ENCODE data around the gene COL28A1.
"Not testable (repeated sequence)": the region's sequence is repeated elsewhere in the genome, so short reads cannot be mapped to it uniquely, and the experiment has no call there.

COL28A1 gene

DNA sequence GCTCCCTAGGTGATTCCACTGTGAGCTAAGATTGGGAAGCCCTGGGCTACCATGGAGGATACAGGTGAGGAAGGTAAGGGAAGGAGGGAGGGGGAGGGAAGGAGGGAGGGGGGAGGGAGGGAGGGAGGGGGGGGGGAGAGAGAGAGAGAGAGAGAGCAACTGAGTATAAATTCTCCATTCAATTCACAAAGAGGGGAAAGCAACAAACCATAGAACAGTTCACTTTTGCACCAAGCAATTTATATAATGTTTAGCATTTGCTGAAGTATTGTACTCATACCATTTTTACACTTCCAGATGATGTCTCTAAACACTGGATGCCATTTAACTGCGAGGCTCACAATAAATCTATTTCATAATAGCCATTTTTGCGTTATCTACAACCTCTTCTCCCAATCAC, 118.3 kb downstream of the COL28A1 start:
- no peak for DNase-seq (ENCODE audit: low read depth in 2 of 2)

GRCh38 chr7:7416031-7416858, 119.4 kb downstream of the COL28A1 start:
- DNase-seq (ENCODE audit: low read depth in 2 of 2) = no peak

- no peak for DNase-seq (ENCODE audit: low read depth in 2 of 2)
Measured at GRCh38 chr7:7414791-7415603, 120.7 kb downstream of the COL28A1 start.

DNA sequence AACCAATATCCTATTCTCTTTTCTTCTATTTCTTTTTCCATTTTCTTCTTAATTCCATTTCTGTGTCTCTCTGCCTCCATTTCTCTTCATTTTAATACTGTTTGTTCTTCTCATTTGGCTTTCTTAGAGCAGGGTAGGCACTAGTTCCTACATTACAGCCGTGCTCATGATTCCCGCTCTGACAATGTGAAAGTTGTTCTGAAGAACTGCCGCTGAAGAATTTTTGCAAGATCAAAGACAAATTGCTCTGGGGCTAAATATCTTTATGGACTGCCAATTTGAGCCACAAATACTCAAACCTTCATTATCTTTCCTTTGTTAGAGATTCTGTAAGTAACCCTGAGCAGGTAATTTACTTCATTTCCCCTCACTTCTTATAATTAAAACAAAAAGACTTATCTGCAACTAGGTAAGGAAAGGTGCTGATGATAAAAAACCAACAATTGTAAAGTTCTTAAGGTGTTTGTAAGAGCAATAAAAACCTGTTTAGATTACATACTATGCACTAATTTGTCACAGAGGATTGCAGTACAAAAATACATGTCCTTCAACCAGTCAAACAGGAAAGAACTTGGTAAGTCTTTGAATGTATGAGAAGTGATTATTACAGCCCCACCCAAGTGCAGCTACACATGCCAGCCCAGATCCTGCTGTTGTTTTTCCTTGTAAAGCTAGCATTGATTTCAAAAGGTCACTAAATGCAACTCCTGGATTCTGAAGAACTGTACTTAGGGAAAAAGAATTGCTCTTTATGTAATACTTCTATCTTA, 127.5 kb downstream of the COL28A1 start:
- no peak for DNase-seq (ENCODE audit: low read depth in 2 of 2)

GRCh38 chr7:7405461-7405860, 130.2 kb downstream of the COL28A1 start:
- DNase-seq (ENCODE audit: low read depth in 2 of 2) = no peak

DNA sequence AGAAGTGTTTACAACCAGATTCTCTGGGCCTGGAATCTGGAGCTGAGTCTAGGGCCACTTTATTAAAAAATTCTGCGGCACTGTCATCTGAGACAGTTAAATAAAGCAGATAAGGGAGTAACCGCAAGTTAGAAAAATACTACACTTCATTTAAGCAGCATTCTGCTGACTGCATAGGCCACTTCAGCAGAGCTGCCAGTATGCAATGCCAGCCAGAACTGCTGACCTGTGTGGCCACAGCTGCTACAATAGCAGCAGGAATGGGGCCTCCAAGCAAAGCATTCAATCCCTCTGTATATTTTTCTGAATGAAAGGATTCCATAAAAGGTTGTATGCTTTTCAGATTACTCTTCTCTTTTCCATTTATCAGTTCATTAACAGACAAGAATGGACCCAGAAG, 136.0 kb downstream of the COL28A1 start:
- DNase-seq (ENCODE audit: low read depth in 2 of 2) = no peak

DNA sequence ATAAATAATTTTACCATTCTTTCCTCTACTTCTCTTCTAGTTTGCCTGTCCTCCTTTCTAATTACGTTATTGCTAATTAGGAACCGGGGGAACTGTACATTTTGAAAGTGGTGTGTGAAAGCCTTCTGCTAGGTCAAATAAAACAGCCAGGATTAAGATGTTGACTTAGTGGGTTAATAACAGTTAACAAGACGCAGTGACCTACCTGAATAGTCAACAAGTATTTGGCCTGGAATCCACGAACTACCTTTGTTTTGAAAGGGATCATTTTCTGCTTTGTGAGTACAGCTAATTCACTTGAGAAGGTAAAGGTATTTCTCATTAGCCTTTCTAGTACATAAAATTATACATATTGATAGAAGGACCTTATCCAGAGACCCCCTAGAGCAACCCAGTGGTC, 139.9 kb downstream of the COL28A1 start:
- DNase-seq (ENCODE audit: low read depth in 2 of 2) = no peak

- DNase-seq (ENCODE audit: low read depth in 2 of 2) = not testable (repeated sequence)
Measured at GRCh38 chr7:7388164-7388563, 147.5 kb downstream of the COL28A1 start.

- no peak for DNase-seq (ENCODE audit: low read depth in 2 of 2)
Measured at GRCh38 chr7:7385421-7385820, 150.3 kb downstream of the COL28A1 start.

DNA sequence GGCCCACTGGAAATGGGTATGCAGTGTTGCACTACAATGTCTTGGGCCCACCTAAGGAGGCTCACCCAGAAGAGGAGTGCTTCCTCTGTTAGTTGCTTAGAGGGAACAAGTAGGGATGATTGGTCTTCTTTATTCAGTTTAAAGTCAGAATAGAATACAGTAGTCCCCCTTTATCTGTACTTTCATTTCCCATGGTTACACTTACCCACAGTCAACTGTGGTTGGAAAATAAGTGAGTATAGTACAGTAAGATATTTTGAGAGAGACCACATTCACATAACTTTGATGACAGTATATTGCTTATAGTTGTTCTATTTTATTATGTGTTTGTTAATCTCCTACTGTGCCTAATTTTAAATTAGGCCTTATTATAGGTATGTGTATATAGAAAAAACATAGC, 151.4 kb downstream of the COL28A1 start:
- DNase-seq (ENCODE audit: low read depth in 2 of 2) = no peak

DNA sequence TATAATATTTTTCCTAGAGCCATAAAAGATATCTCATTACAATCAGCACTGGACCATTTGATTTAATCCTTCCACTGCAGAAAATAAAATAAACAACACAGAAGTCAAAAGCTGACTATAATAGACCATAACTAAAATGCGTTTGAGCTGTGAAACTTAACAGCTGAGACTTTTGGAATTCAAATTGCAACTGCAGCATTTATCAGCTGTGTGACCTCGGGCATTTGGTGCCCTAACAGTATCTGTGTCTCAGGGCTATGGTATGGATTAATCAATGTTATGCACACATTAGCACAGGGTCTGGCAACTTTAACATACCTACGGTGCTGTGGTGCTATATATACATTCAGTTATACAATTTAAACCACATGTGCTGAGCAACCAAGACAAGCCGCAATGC, 160.1 kb downstream of the COL28A1 start:
- DNase-seq (ENCODE audit: low read depth in 2 of 2) = no peak

DNA sequence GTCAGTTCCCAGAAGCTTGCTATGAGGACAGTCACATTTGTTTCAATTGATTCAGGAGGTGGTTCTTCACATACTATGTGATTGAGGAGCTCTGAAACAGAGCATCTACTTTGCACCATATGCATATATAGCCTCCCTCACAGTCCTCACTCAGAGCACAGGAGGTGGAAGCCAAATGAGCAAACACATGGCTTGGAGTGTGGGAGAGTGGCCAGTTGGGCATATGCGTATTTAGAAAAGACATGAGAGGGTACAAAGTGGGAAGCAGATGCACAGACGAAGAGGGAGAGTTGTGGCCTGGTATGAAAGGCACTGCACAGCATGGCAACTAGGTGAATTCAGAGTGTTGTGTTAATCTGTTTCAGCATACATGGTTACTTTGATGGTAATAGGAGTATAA, 165.6 kb downstream of the COL28A1 start:
- no peak for DNase-seq (ENCODE audit: low read depth in 2 of 2)

DNA sequence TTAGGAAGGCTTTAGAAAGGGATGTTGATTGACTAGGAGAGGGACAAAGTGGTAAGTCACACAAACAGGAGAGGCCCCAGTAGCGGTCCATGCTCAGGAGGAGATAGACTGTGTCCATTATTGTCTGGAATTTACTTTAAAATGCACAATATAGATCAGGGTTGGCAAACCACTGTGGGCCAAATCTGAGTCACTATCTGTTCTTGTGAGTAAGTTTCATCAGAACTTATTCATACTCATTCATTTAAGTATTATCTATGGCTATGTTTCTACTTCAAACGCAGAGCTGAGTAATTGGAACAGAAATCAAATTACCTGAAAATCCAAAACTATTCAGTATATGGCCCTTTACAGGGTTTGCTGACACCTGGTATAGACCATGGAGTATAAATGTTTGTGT, 166.5 kb downstream of the COL28A1 start:
- no peak for DNase-seq (ENCODE audit: low read depth in 2 of 2)

- DNase-seq (ENCODE audit: low read depth in 2 of 2) = no peak
Measured at GRCh38 chr7:7354674-7355073, 181.0 kb downstream of the COL28A1 start.

DNA sequence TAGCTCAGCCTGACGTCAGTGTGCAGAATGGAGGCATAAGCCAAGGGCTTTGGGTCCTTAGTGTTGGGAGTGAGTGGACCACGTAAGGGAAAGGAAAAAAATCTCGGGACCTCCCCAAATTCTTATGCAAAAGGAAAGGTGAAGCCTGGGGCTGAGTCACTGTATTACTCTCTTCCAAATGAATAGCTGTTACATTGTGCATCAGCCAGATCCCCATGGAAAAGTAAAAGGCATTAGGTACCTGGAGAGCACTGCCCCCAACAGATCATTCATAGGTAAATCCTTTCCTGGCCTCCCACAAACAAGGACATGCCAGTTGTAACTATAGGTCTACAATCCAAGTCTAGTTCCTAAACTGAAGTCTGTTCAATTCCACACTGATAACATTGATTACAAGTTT, 182.8 kb downstream of the COL28A1 start:
- DNase-seq (ENCODE audit: low read depth in 2 of 2) = no peak

- DNase-seq (ENCODE audit: low read depth in 2 of 2) = no peak
Measured at GRCh38 chr7:7351832-7352231, 183.8 kb downstream of the COL28A1 start.

- no peak for DNase-seq (ENCODE audit: low read depth in 2 of 2)
Measured at GRCh38 chr7:7351156-7351555, 184.5 kb downstream of the COL28A1 start.

DNA sequence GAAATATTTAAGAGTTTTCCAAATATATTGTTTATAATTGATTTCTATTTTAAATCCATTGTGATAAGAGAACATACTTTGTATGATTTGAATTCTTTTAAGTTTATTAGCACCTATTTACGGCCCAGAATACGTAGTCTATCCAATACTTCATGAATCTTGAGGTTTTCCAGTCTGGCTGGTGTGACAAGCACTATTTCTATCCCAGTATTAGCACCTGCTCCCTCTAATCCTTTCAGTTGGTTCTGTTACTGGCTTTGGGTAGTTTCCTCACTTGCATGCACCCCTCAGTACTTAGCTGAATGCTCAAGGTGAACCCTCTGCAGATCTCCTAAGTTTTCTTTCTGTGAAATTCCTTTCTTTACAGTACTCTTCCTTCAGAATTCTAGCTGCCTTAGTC, 186.5 kb downstream of the COL28A1 start:
- DNase-seq (ENCODE audit: low read depth in 2 of 2) = no peak

DNA sequence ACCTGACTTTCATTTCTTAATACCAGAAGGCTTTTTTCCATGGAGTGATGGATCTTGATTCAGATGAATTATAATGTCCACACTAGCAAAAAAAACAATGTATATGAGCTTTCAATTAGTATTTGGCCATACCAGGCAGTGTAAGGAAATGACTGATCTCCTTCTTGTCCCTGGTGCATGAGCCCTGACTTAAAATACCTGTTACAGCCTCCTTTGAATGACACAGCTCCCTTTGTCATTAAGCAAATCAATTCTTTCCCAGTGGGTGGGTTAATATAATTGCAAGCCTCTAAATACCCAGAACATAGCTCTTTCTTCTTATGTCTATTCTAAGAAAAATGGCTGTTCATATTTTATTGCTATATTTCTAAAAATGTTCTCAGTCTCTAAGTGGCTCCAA, 188.6 kb downstream of the COL28A1 start:
- DNase-seq (ENCODE audit: low read depth in 2 of 2) = no peak

DNA sequence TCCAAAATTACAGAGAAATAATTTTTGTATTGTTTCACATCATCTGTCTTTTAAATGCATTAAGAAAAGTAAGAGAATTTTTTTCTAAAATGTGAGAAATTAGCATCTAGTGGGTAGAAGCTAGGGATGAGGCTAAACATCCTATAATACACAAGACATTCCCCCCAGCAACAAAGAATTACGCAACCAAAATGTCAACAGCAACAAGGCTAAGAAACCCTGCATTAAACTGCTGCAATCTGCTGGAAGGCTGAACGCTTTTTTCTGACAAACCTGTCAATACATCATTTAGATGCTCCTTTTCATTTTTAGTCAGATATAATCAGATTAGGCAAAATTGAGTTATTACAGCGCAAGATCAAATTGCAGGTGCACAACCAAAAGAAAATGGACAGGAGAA, 191.1 kb downstream of the COL28A1 start:
- DNase-seq (ENCODE audit: low read depth in 2 of 2) = no peak

DNA sequence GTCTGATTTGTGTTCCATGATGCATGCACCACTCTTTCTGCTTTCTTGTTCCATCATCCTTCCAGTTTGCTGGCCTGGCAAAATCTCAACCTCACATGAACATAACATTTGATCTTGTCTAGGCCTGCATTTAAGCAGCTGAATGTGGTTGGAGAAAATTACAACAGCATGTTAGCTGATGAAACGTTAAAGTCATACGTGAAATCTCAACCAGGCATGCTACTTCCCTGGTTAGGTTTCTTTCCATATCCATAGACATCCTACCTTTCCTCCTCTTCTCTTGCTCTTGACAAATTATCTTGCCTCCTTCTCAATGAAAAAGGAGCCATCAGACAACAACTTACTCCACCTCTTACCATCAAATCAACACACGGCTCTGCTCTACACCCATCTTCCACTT, 199.8 kb downstream of the COL28A1 start:
- no peak for DNase-seq (ENCODE audit: low read depth in 2 of 2)

DNA sequence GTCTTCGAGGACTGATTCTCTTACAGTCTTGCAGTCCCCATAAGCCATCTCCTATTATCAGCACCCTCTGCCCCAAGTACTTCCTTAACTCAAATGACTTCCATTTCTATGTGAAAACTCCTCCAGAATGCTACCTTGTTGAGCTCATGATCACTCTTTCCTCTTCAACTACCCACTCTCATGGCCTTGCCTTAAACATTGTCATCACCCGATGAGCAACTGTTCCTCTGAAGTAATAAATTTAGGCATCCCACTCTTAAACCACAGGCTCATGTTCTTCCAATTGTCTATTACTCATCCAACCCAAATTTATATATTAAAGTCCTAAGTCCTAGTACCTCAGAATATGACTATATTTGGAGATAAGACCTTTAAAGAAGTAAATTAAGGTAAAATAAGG, 200.5 kb downstream of the COL28A1 start:
- DNase-seq (ENCODE audit: low read depth in 2 of 2) = no peak
